Activated gamma-delta T cell treated with anti-CD3 and anti-CD28 coated beads, Interleukin-2, amount 50 U/mL, for 16 hours (primary cell): Measurements from ENCODE around the gene DQX1.

ENCODE experiments used
- DNase-seq: peaks from one replicate; pipeline ENCODE4 v3.0.0-alpha.2; 2020; ENCODE audit warnings: low read depth

The DQX1 gene

GRCh38 chr2:74554820-74555531 is 28.9 kb upstream of the DQX1 start:
- DNase-seq, result peak; percentile 15

GRCh38 chr2:74553892-74554819 is 28.1 kb upstream of the DQX1 start, which contains the start of the genes DOK1 and LOXL3:
Gene DOK1 (plus strand): TSS chr2:74554720. CDS start chr2:74554755, 35 bp downstream.
Gene LOXL3 (minus strand): TSS chr2:74553942. CDS start chr2:74552634, 1,308 bp downstream.
- DNase-seq, result peak; percentile 68

- no peak for DNase-seq
Observed at GRCh38 chr2:74552914-74553811, 27.1 kb upstream of the DQX1 start.

GRCh38 chr2:74551942-74552913 is 26.2 kb upstream of the DQX1 start:
- no peak for DNase-seq

- no peak for DNase-seq
Observed at GRCh38 chr2:74551530-74551929, 25.5 kb upstream of the DQX1 start.

GRCh38 chr2:74550231-74550630 is 24.2 kb upstream of the DQX1 start:
- no peak for DNase-seq

- DNase-seq, result no peak
Observed at GRCh38 chr2:74548900-74549826, 23.1 kb upstream of the DQX1 start.

GRCh38 chr2:74548285-74548899 is 22.4 kb upstream of the DQX1 start:
- DNase-seq, result no peak

- DNase-seq, result no peak
Observed at GRCh38 chr2:74546004-74546403, 20.0 kb upstream of the DQX1 start.

GRCh38 chr2:74544634-74545033 is 18.6 kb upstream of the DQX1 start:
- no peak for DNase-seq

GRCh38 chr2:74542978-74543377 is 16.9 kb upstream of the DQX1 start:
- no peak for DNase-seq

GRCh38 chr2:74540291-74540690 is 14.3 kb upstream of the DQX1 start:
- DNase-seq, result no peak

GRCh38 chr2:74538881-74539339 is 12.9 kb upstream of the DQX1 start:
- DNase-seq, result no peak

- no peak for DNase-seq
Observed at GRCh38 chr2:74537140-74537539, 11.1 kb upstream of the DQX1 start.

GRCh38 chr2:74536166-74536950 is 10.3 kb upstream of the DQX1 start:
- DNase-seq, result no peak

- DNase-seq, result no peak
Observed at GRCh38 chr2:74535440-74535965, 9.5 kb upstream of the DQX1 start.

GRCh38 chr2:74534411-74534810 is 8.4 kb upstream of the DQX1 start:
- DNase-seq, result no peak

GRCh38 chr2:74533464-74533863 is 7.4 kb upstream of the DQX1 start:
- no peak for DNase-seq
